Neural cell (in vitro differentiated cells): ENCODE results near the gene TRAPPC2L.

Experiments
- EP300 ChIP-seq: fragments of 450-650 bp; conservative IDR thresholded peaks from 2 replicates; pipeline ENCODE4 v1.6.1; 2014; ENCODE audit warnings: antibody characterized with exemption, mild to moderate bottlenecking, moderate library complexity; ENCODE audit not compliant: poor library complexity, severe bottlenecking
- POLR2AphosphoS5 ChIP-seq: IDR thresholded peaks from 2 replicates; pipeline ENCODE4 v1.6.1; 2012
- SMC3 ChIP-seq: fragments of 450-650 bp; conservative IDR thresholded peaks from 2 replicates; pipeline ENCODE4 v1.6.1; 2014; ENCODE audit warnings: antibody characterized with exemption, mild to moderate bottlenecking, moderate library complexity; ENCODE audit not compliant: poor library complexity
- TAF1 ChIP-seq: IDR thresholded peaks from 2 replicates; pipeline ENCODE4 v1.6.1; 2012; ENCODE audit warnings: low read depth
- TF ChIP-seq, protein P1 (sequence below): fragments of 450-650 bp; IDR thresholded peaks from 2 replicates; pipeline ENCODE4 v1.5.1; 2014; ENCODE audit warnings: antibody characterized with exemption, mild to moderate bottlenecking, moderate library complexity; ENCODE audit not compliant: poor library complexity, severe bottlenecking

GRCh38 chr16:88886845-88887521 lies 30.1 kb downstream of the TRAPPC2L start:
- TF ChIP-seq, protein P1, sequence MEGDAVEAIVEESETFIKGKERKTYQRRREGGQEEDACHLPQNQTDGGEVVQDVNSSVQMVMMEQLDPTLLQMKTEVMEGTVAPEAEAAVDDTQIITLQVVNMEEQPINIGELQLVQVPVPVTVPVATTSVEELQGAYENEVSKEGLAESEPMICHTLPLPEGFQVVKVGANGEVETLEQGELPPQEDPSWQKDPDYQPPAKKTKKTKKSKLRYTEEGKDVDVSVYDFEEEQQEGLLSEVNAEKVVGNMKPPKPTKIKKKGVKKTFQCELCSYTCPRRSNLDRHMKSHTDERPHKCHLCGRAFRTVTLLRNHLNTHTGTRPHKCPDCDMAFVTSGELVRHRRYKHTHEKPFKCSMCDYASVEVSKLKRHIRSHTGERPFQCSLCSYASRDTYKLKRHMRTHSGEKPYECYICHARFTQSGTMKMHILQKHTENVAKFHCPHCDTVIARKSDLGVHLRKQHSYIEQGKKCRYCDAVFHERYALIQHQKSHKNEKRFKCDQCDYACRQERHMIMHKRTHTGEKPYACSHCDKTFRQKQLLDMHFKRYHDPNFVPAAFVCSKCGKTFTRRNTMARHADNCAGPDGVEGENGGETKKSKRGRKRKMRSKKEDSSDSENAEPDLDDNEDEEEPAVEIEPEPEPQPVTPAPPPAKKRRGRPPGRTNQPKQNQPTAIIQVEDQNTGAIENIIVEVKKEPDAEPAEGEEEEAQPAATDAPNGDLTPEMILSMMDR = no peak
- TF ChIP-seq EP300 (no peak), TAF1 (no peak), POLR2AphosphoS5 (no peak), SMC3 (no peak)
